Right kidney (tissue), 1 donor: Measurements from ENCODE around the gene PCIF1.
A peak's percentile ranks its signal among the peaks of the same experiment; 100 is the strongest.

ENCODE experiments used
- DNase-seq: peaks from one replicate; pipeline ENCODE4 v3.0.0-alpha.2; 2016

Gene PCIF1

GRCh38 chr20:45902199-45902701 lies 32.2 kb upstream of the PCIF1 start:
- DNase-seq, result no peak

- no peak for DNase-seq
These were observed 29.6 kb upstream of the PCIF1 start for GRCh38 chr20:45904583-45905504.

- DNase-seq, result no peak
These were observed 28.9 kb upstream of the PCIF1 start for GRCh38 chr20:45905505-45906079.

GRCh38 chr20:45907219-45907948 lies 27.1 kb upstream of the PCIF1 start:
- no peak for DNase-seq

GRCh38 chr20:45908084-45908483 lies 26.4 kb upstream of the PCIF1 start:
- no peak for DNase-seq

- no peak for DNase-seq
These were observed 25.1 kb upstream of the PCIF1 start for GRCh38 chr20:45909336-45909808.

GRCh38 chr20:45909817-45910669 lies 24.4 kb upstream of the PCIF1 start:
- DNase-seq, result no peak

- peak; percentile 85 for DNase-seq
These were observed 23.6 kb upstream of the PCIF1 start for GRCh38 chr20:45910670-45911485.

GRCh38 chr20:45911486-45912343 lies 22.8 kb upstream of the PCIF1 start, which contains the start of gene PLTP:
Gene PLTP, minus strand, starts transcription at chr20:45912155. Its CDS starts 703 bp downstream, at chr20:45911452.
- peak; percentile 80 for DNase-seq

- DNase-seq, result no peak
These were observed 22.2 kb upstream of the PCIF1 start for GRCh38 chr20:45912344-45912682.

GRCh38 chr20:45913116-45913515 lies 21.4 kb upstream of the PCIF1 start:
- no peak for DNase-seq

- no peak for DNase-seq
These were observed 16.7 kb upstream of the PCIF1 start for GRCh38 chr20:45917790-45918141.

GRCh38 chr20:45918182-45918737 lies 16.2 kb upstream of the PCIF1 start:
- DNase-seq, result no peak

- DNase-seq, result no peak
These were observed 15.5 kb upstream of the PCIF1 start for GRCh38 chr20:45918779-45919537.

- peak; percentile 34 for DNase-seq
These were observed 14.7 kb upstream of the PCIF1 start for GRCh38 chr20:45919542-45920399.

- DNase-seq, result no peak
These were observed 13.8 kb upstream of the PCIF1 start for GRCh38 chr20:45920462-45921336.
